SHP77 treated with DMSO at 0.1 percent for 48 hours (cell line): ENCODE results near the gene OR2V2.
"Not testable (repeated sequence)": the region's sequence is repeated elsewhere in the genome, so short reads cannot be mapped to it uniquely, and the experiment has no call there.

Source experiments
- DNase-seq: peaks from one replicate; lab custom pipeline; 2025; lab: John Stamatoyannopoulos, UW

OR2V2 gene

GRCh38 chr5:181114844-181115778 lies 32.3 kb upstream of the OR2V2 start:
- DNase-seq: no peak

- no peak for DNase-seq
Measured at GRCh38 chr5:181118369-181118768, 29.0 kb upstream of the OR2V2 start.

GRCh38 chr5:181119105-181119504 lies 28.3 kb upstream of the OR2V2 start:
- no peak for DNase-seq

GRCh38 chr5:181120306-181120705 lies 27.1 kb upstream of the OR2V2 start:
- DNase-seq: no peak

- no peak for DNase-seq
Measured at GRCh38 chr5:181120761-181121160, 26.6 kb upstream of the OR2V2 start.

- no peak for DNase-seq
Measured at GRCh38 chr5:181121675-181122561, 25.5 kb upstream of the OR2V2 start.

GRCh38 chr5:181124526-181124925 lies 22.9 kb upstream of the OR2V2 start:
- DNase-seq: no peak

- DNase-seq: no peak
Measured at GRCh38 chr5:181126841-181127240, 20.5 kb upstream of the OR2V2 start.

- DNase-seq: no peak
Measured at GRCh38 chr5:181127456-181127855, 19.9 kb upstream of the OR2V2 start.

GRCh38 chr5:181127907-181128626 lies 19.3 kb upstream of the OR2V2 start:
- no peak for DNase-seq

GRCh38 chr5:181129601-181130000 lies 17.8 kb upstream of the OR2V2 start:
- no peak for DNase-seq

- not testable (repeated sequence) for DNase-seq
Measured at GRCh38 chr5:181130081-181130480, 17.3 kb upstream of the OR2V2 start.

- no peak for DNase-seq
Measured at GRCh38 chr5:181130832-181131496, 16.4 kb upstream of the OR2V2 start, which contains the start of gene OR2V1. TSS of gene OR2V1 (minus strand) at chr5:181131169. CDS start at chr5:181125304, 5,865 bp downstream.

GRCh38 chr5:181131514-181131913 lies 15.9 kb upstream of the OR2V2 start:
- no peak for DNase-seq

- no peak for DNase-seq
Measured at GRCh38 chr5:181133083-181133482, 14.3 kb upstream of the OR2V2 start.

GRCh38 chr5:181133610-181134231 lies 13.7 kb upstream of the OR2V2 start:
- DNase-seq: peak; percentile 24

- no peak for DNase-seq
Measured at GRCh38 chr5:181134259-181134658, 13.1 kb upstream of the OR2V2 start.

- no peak for DNase-seq
Measured at GRCh38 chr5:181136361-181136955, 10.9 kb upstream of the OR2V2 start.

- no peak for DNase-seq
Measured at GRCh38 chr5:181138258-181138657, 9.1 kb upstream of the OR2V2 start.

GRCh38 chr5:181140766-181141165 lies 6.6 kb upstream of the OR2V2 start:
- DNase-seq: no peak

- no peak for DNase-seq
Measured at GRCh38 chr5:181142054-181142453, 5.3 kb upstream of the OR2V2 start.
